Gastroesophageal sphincter (tissue), 3 donors: ENCODE data around the gene FN1.
"Not testable (repeated sequence)": the region's sequence is repeated elsewhere in the genome, so short reads cannot be mapped to it uniquely, and the experiment has no call there.

Experiments
- CTCF ChIP-seq, 4 experiments: fragments of 200-600 bp in 2 of 4; fragments of 450-650 bp in 2 of 4; sonication (generic) in 1 of 4; IDR thresholded peaks; one replicate each; pipeline ENCODE4 v1.5.1; 2017 to 2019; ENCODE audit warnings: antibody characterized with exemption in 4 of 4, mild to moderate bottlenecking in 2 of 4, moderate library complexity in 2 of 4
- EP300 ChIP-seq: sonication (generic); formaldehyde crosslinking; IDR thresholded peaks from one replicate; pipeline ENCODE4 v1.6.1; 2017; ENCODE audit warnings: antibody characterized with exemption, mild to moderate bottlenecking
- POLR2A ChIP-seq, 2 donors: fragments of 450-650 bp; IDR thresholded peaks; one replicate each; pipeline ENCODE4 v1.6.1; 2017; ENCODE audit warnings: antibody characterized with exemption in 2 of 2, mild to moderate bottlenecking in 2 of 2, moderate library complexity in 1 of 2
- POLR2AphosphoS5 ChIP-seq: sonication (generic); formaldehyde crosslinking; IDR thresholded peaks from one replicate; pipeline ENCODE4 v1.6.1; 2017; ENCODE audit warnings: antibody characterized with exemption

GRCh38 chr2:215410181-215410931, 25.5 kb downstream of the FN1 start:
- TF ChIP-seq POLR2A (IDR thresholded peaks at IDR 0.05); CTCF (IDR thresholded peaks at IDR 0.05); POLR2AphosphoS5; EP300: not testable (repeated sequence)
